Coronary artery (tissue), 2 donors: ENCODE results near the gene CORO2B.

Experiments used
- DNase-seq: peaks from one replicate; pipeline ENCODE4 v3.0.0-alpha.2; 2017; ENCODE audit warnings: low spot score
- H3K27ac ChIP-seq, 2 donors: fragments of 200-600 bp; sonication (generic); one replicate each; pipeline ENCODE4 v1.5.1; 2016 to 2019
- H3K4me3 ChIP-seq: fragments of 200-600 bp; sonication (generic); 2 replicates; pipeline ENCODE4 v1.5.1; 2016; ENCODE audit warnings: mild to moderate bottlenecking, moderate library complexity
- TF ChIP-seq, protein P1 (sequence below): fragments of 200-600 bp; sonication (generic); IDR thresholded peaks from one replicate; pipeline ENCODE4 v1.5.1; 2019; ENCODE audit warnings: antibody characterized with exemption

Gene CORO2B

DNA sequence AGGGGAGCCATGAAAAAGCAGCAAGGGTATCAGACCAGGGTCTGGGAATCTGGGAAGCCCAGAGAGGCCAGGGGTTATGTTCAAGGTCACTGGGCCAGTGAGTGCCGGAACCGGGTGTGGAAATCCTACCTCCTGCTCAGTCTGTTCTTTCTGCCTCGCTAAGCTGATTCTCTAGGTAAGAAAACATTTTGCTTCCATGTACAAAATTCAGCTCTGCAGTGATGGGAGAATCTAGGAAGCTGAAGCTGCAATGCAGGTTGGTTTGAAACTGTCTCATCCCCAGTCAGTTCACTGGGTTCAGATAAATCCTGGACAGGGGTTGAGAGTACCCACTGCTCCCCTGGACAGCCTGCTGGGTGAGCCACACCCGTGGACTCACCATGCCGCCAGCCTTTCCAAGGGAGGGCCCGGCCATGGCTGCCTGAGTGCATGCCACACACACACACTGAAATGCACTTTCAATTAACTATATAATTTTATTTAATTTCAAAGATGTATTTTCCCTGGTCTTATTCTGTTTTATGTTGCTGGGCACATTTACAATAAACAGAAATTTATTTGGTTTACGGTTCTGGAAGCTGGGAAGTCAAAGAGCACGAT is 108.4 kb downstream of the CORO2B start:
- TF ChIP-seq, protein P1, sequence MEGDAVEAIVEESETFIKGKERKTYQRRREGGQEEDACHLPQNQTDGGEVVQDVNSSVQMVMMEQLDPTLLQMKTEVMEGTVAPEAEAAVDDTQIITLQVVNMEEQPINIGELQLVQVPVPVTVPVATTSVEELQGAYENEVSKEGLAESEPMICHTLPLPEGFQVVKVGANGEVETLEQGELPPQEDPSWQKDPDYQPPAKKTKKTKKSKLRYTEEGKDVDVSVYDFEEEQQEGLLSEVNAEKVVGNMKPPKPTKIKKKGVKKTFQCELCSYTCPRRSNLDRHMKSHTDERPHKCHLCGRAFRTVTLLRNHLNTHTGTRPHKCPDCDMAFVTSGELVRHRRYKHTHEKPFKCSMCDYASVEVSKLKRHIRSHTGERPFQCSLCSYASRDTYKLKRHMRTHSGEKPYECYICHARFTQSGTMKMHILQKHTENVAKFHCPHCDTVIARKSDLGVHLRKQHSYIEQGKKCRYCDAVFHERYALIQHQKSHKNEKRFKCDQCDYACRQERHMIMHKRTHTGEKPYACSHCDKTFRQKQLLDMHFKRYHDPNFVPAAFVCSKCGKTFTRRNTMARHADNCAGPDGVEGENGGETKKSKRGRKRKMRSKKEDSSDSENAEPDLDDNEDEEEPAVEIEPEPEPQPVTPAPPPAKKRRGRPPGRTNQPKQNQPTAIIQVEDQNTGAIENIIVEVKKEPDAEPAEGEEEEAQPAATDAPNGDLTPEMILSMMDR: no peak
- H3K4me3 ChIP-seq: no peak overlapping the region
- DNase-seq: peak; percentile 22
- H3K27ac ChIP-seq: no peak overlapping the region

DNA sequence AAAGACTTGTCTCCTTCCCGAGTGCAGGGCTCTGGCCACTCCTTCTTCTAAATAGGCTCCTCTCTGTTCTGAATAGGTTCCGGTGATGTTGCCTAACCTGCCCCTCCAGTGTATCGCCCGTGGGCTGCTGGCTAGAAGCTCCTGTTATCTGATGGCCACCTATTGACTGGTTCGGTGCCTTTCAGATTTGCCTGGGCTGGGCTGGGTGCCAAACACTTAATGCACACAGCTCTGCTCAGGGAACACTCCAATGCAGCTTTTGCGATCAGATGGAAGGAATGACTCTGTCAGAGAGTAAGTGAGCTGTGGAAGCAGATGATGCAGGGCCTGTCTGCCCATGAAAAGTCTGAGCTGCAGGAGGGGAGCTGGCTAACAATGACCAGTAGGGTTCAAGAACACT is 112.9 kb downstream of the CORO2B start:
- TF ChIP-seq, protein P1: no peak
- Histone ChIP-seq H3K27ac (no peak overlapping the region), H3K4me3 (no peak overlapping the region)
- no peak for DNase-seq

DNA sequence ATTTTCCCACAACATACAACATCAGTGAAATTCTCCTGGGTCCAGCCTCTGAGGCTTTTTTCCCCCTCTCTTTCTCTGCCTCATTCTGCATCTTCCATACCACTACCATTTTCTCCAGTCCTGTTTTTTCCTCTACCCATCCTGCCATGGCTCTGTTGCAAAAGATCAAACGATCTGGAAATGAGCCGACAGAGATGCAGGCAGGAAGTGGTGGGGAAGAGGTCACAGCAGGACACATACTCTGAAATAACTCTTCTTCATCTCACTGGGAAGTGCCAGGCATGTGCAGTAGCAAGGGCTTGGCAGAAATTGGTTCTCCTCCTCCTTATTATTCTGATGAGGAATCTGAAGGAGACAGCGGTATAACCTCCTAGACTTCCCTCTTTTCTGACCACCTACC is 114.3 kb downstream of the CORO2B start:
- TF ChIP-seq, protein P1: no peak
- no peak overlapping the region for H3K27ac ChIP-seq
- no peak overlapping the region for H3K4me3 ChIP-seq
- no peak for DNase-seq

DNA sequence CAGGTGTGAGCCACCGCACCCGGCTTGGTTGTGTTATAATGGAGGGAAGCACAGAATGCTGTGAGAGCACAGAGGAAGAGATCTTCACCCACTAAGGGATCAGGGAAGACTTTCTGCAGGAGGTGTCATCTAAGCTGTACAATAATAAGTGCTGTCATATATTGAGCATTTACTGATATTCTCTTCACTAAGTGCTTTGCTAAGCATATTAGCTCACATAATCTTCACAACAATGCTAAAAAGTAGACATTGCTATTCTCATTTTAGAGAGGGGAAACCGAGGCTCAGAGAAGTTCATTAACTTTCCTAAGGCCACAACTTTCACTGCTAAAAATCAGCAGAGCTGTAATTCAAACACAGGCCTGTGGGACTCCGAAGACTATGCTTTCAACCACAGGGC is 115.3 kb downstream of the CORO2B start:
- no peak for DNase-seq
- no peak overlapping the region for H3K4me3 ChIP-seq
- TF ChIP-seq, protein P1: no peak
- no peak overlapping the region for H3K27ac ChIP-seq

DNA sequence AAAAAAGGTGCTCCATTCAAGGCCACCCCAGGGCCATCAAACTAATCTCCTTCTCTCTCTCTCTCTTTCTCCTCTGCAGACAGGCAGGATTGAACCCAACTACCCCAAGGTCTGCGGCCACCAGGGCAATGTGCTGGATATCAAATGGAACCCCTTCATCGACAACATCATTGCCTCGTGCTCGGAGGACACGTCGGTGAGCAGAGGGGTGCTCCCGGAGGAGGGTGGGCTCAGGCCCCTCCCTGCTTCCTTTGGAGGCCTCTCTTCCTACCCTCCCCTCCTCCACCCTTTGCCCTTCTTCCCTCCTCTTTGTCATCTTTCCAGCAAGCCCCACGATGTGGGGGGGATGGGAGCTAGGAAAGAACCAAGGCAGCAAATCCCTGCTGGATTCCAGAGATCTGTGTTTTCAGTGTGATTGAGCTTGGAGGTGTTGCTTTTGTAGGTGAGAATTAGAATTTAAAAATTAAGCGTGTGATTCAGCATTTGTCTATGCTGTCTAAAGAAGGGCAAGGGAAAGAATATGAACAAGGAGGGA is 116.3 kb downstream of the CORO2B start:
- no peak overlapping the region for H3K27ac ChIP-seq
- DNase-seq: no peak
- TF ChIP-seq, protein P1: no peak
- H3K4me3 ChIP-seq: no peak overlapping the region

DNA sequence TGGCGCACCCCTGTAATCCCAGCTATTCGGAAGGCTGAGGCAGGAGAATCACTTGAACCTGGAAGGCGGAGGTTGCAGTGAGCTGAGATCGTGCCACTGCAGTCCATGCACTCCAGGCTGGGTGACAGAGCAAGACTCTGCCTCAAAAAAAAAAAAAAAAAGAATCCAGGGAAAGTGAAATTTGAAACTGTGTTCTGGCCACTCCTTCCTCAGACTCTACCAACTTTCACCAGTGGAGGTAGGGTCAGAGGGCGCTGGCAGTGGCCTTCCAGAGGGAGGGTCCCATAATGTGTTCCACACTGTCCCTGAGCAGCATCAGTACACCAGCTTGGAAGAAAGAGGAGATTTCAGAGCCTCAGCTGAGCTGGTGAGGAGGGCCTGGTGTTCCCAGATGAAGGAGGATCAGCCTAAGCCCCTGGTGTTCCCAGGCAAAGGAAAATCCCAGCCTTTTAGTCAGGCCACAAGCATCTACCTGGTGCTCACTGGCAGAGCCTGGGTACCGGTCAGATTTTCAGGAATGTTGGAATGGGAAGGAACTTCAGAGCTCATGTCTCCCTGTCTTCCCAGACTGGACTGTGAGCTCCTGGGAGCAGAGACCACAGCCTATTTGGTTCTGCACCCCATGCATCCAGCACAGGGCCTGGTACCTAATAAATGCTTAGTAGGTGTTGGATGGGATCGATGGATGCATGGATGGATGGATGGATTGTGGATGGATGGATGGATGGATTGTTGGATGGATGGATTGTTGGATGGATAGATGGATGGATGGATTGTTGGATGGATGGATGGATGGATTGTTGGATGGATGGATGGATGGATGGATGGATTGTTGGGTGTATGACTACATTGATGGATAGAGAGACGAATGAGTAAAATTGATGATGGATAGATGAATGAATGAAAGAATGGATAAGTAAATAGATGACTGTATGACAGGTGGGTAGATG is 117.9 kb downstream of the CORO2B start:
- TF ChIP-seq, protein P1: no peak

More for the DNA sequence above, 117.9 kb downstream of the CORO2B start:
- Histone ChIP-seq H3K27ac (no peak overlapping the region), H3K4me3 (no peak overlapping the region)
- no peak for DNase-seq
